OCI-LY3 (cell line): ENCODE measurements around the gene MXD1.

Experiments
- EZH2phosphoT487 ChIP-seq: fragments of 200-600 bp; shearing (Covaris generic); IDR thresholded peaks from 2 replicates; pipeline ENCODE4 v1.6.1; 2018; ENCODE audit warnings: antibody characterized with exemption, mixed run types, low read depth
- TF ChIP-seq, protein P1 (sequence below): fragments of 200-600, 300-600 bp; sonication (generic); IDR thresholded peaks from 2 replicates; pipeline ENCODE4 v1.5.1; 2014; ENCODE audit warnings: antibody characterized with exemption, low read length, low read depth

DNA sequence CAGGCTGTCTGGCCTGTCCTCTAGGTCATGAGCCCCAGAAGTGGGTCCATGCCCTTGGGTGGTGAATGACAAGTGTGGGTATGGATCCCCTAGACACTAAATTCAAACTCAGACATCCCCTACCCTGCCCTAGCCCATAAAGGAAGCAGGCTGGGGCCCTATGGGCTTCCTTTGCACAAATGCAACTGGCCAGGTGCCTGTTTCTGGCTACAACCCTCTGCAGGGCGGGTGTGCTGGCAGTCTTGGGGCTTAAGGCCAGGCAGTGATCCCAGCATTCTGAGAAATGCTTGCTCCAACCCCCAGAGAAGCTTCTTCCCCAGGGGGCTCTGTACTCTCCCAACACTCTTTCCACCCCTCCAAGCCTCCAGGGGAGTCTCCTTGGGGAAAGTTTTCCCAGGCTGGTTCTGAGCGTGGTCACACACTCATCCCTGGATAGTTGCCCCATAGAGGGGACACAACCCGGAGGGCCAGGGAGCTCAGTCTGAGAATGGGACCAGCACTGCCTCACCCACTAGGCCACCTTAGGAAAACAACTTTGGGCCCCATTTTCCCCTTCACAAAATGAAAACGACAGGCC is 63.1 kb downstream of the MXD1 start:
- TF ChIP-seq, protein P1, sequence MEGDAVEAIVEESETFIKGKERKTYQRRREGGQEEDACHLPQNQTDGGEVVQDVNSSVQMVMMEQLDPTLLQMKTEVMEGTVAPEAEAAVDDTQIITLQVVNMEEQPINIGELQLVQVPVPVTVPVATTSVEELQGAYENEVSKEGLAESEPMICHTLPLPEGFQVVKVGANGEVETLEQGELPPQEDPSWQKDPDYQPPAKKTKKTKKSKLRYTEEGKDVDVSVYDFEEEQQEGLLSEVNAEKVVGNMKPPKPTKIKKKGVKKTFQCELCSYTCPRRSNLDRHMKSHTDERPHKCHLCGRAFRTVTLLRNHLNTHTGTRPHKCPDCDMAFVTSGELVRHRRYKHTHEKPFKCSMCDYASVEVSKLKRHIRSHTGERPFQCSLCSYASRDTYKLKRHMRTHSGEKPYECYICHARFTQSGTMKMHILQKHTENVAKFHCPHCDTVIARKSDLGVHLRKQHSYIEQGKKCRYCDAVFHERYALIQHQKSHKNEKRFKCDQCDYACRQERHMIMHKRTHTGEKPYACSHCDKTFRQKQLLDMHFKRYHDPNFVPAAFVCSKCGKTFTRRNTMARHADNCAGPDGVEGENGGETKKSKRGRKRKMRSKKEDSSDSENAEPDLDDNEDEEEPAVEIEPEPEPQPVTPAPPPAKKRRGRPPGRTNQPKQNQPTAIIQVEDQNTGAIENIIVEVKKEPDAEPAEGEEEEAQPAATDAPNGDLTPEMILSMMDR: no peak
- TF ChIP-seq EZH2phosphoT487: no peak
